ENCODE measurements around the gene PLEKHH2. TPM values are rescaled to one million over a fixed set of nuclear protein-coding genes. Genes with fewer than 3 reads are reported as not detected.
"Not testable (repeated sequence)": the region's sequence is repeated elsewhere in the genome, so short reads cannot be mapped to it uniquely, and the experiment has no call there.

The PLEKHH2 gene
- total RNA-seq = under 1 TPM; 0.16 to 0.33 (median 0.26) TPM

DNA sequence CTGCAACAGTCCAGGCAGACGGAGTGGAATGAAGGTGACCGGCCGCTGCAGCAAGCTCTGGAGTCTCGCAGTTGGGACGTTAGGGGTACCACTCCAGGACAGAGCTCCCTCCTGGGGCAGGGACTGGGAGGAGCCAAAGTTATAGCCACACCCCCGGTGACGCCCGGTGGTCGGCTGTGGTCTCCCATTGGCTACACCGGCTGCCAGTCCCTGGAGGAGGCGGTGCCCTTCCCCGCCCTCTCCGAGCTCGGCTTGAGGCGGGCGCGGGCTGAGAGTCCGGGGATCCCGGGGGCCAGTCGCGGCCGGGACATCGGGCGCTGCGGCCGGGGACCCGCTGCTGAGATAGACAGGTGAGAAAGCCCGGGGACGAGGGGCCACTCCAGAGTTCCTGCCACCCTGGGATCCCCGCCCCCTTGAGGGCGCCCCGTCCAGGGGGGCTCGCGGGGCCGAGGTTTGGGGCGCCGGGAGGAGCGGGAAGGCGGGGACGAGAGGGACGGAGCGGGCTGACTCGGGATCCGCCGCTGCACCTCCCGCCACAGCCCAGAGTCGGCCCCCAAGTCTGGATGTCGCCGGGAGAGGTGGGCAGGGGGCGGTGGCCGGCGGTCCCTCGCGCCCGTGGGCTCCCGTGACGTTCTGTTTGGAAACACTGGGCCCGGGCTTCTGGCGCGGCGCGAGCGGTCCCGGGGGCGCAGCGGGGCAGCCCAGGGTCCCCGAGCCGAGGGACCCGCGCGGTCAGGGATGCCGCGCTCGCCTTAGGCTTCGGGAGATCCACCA, at the start of gene PLEKHH2:
PLEKHH2 (plus strand) TSS at position 231 of the 774 bp plus-strand sequence. CDS start 7,414 bp downstream, outside the sequence.
- peak; percentile 100 for ATAC-seq
- Mint-ChIP-seq H3K4me1 (ENCODE audit: low read depth) (peaks cover 13% of the 10 kb centered on the region), H3K9me3 (peaks cover 5% of the 10 kb centered on the region), H3K4me3 (peak within 1 kb of the TSS; percentile 85), H3K27me3 (ENCODE audit: low read depth) (peaks cover 29% of the 10 kb centered on the region), H3K36me3 (ENCODE audit: insufficient read depth) (no peaks in the 10 kb centered on the region)
- DNase-seq = peak; percentile 89

DNA sequence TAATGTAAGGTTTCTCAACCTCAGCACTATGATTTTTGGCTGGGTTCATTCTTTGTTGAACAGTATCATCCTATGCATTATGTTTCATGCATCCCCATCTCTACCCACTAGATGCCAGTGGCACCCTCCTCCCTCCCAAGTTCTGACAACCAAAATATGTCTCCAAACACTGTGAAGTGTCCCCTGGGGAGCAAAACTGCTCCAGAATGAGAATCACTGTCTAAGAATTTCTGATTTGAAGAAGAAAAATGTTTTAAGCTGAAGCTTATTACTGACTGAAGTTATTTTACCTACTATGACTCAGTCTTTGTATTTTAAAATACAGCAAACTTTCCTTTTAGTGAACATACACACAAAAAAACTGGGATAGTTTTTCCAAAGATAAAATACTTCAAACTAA, 44.6 kb upstream of the PLEKHH2 start:
- no peaks in the 10 kb centered on the region for H3K27me3 Mint-ChIP-seq (ENCODE audit: low read depth)
- no peak for ATAC-seq
- peaks cover 30% of the 10 kb centered on the region for H3K4me1 Mint-ChIP-seq (ENCODE audit: low read depth)
- no peak overlapping the region for H3K4me3 Mint-ChIP-seq
- no peak for DNase-seq
- H3K36me3 Mint-ChIP-seq (ENCODE audit: insufficient read depth) = peaks cover 7% of the 10 kb centered on the region
- no peaks in the 10 kb centered on the region for H3K9me3 Mint-ChIP-seq

DNA sequence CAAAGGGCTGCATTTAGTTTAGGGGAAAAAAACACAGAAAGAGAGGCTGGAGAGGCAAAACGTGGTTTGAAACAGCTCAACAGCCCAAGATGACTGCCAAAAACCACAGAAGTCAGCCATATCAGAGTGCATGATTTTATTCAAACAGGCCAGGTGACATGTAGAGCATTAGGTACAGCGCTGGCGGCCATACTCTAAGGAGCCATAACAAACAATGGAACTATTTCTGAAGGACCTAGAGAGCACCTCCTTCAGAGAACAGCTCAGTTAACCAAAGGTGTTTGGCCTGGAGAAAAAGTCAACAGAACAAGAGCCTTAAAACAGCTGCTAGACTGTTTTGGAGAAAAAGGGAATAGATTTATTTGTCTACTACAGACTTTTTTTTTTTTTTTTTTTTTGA, 43.8 kb upstream of the PLEKHH2 start:
- peaks cover 28% of the 10 kb centered on the region for H3K4me1 Mint-ChIP-seq (ENCODE audit: low read depth)
- H3K36me3 Mint-ChIP-seq (ENCODE audit: insufficient read depth) = peaks cover 4% of the 10 kb centered on the region
- H3K27me3 Mint-ChIP-seq (ENCODE audit: low read depth) = peaks cover 4% of the 10 kb centered on the region
- peak overlapping the region; percentile 45 for H3K4me3 Mint-ChIP-seq
- no peaks in the 10 kb centered on the region for H3K9me3 Mint-ChIP-seq
- ATAC-seq (no peak), DNase-seq (no peak)

DNA sequence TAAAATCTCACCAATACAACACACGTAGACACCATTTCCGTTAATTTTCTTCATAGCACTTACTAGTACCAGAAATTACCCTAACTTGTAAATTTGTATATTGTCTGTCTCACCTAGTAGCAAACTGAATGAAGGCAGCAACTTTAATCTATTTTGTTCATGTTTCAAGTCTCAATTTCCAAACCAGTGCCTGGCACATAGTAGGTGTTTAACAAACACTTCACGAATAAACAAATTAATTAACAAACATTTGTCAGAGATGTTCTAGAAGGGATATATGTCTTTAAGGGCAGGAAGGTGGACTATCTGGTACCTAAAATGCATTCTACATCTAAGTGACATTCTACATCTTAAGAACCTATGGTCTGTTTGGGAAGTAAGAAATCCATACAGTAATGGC, 42.2 kb upstream of the PLEKHH2 start:
- peaks cover 4% of the 10 kb centered on the region for H3K27me3 Mint-ChIP-seq (ENCODE audit: low read depth)
- H3K36me3 Mint-ChIP-seq (ENCODE audit: insufficient read depth) = peaks cover 4% of the 10 kb centered on the region
- peak overlapping the region; percentile 94 for H3K4me3 Mint-ChIP-seq
- no peak for DNase-seq
- ATAC-seq = no peak
- peaks cover 28% of the 10 kb centered on the region for H3K4me1 Mint-ChIP-seq (ENCODE audit: low read depth)
- no peaks in the 10 kb centered on the region for H3K9me3 Mint-ChIP-seq

DNA sequence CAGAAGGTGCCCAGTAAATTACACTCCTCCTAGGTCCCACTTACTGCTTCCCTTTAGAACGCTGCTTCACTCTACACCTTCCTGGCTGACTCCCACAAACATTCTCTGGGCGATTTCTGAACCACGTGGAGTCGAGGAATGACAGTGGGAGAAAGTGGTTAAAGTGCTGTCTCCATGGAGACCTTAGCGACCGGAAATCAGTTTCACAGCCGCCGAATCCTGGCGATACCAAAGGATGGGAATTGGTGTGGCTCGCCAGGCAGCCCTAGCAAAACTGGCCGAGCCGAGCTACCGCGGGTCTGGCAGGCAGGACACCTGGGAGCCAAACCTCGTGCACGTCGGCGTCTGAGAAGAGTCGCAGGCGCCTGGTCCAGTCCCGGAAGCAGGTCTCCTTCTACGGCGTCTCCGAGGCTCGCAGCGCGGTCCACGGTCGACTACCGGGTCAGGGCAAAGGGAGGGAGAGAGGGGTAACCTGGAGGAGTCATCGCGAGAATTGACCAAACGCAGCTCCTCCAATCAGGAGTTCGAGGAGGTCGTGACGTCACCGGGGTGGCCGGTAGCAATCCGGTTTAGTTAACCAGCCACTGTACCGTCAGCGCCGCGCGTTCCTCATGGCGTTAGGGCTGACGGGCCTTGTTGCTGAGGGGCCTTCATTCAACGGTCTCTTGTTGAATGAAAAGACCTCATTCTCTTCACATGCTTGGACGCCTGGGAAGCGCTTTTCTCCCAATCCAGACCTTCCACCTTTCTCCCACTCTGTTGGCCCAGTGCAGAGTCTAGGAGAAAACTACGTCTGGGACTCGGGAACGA, 41.3 kb upstream of the PLEKHH2 start, which contains the start of gene THADA:
THADA (minus strand) TSS at position 436 of the 810 bp plus-strand sequence. CDS start 3,646 bp downstream, outside the sequence.
- H3K4me1 Mint-ChIP-seq (ENCODE audit: low read depth) = peaks cover 28% of the 10 kb centered on the region
- H3K27me3 Mint-ChIP-seq (ENCODE audit: low read depth) = peaks cover 4% of the 10 kb centered on the region
- peak; percentile 97 to 98 for ATAC-seq
- no peaks in the 10 kb centered on the region for H3K9me3 Mint-ChIP-seq
- peak; percentile 96 for DNase-seq
- peak within 1 kb of the TSS; percentile 94 for H3K4me3 Mint-ChIP-seq
- peaks cover 4% of the 10 kb centered on the region for H3K36me3 Mint-ChIP-seq (ENCODE audit: insufficient read depth)

DNA sequence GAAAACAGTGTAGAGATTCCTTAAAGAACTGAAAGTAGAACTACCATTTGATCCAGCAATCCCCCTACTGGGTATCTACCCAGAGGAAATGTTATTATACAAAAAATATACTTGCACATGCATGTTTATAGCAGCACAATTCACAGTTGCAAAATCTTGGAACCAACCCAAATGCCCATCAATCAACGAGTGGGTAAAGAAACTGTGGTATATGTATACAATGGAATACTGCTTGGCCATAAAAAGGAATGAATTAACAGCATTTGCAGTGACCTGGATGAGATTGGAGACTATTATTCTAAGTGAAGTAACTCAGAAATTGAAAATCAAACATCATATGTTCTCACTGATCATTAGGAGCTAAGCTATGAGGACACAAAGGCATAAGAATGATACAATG, 36.5 kb upstream of the PLEKHH2 start:
- H3K27me3 Mint-ChIP-seq (ENCODE audit: low read depth); DNase-seq; H3K4me3 Mint-ChIP-seq; H3K4me1 Mint-ChIP-seq (ENCODE audit: low read depth); H3K36me3 Mint-ChIP-seq (ENCODE audit: insufficient read depth); ATAC-seq; H3K9me3 Mint-ChIP-seq: not testable (repeated sequence)

DNA sequence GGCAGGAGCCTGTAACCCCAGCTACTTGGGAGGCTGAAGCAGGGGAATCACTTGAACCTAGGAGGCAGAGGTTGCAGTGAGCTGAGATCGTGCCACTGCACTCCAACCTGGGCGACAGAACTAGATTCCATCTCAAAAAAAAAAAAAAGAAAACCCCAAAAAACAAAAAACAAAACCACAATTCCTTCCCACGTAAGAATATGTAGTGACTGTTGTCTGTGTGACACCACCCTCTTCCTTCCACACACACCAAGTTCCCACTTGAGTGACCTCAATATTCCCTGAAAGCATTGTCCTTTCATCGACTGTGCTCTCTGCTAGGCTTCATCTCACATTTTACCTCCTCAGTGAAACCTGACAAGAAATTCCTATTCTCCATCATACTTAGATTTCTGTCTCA, 32.4 kb upstream of the PLEKHH2 start:
- Mint-ChIP-seq H3K4me3 (no peak overlapping the region), H3K36me3 (ENCODE audit: insufficient read depth) (no peaks in the 10 kb centered on the region), H3K4me1 (ENCODE audit: low read depth) (peaks cover 4% of the 10 kb centered on the region), H3K9me3 (no peaks in the 10 kb centered on the region), H3K27me3 (ENCODE audit: low read depth) (no peaks in the 10 kb centered on the region)
- DNase-seq = no peak
- no peak for ATAC-seq

DNA sequence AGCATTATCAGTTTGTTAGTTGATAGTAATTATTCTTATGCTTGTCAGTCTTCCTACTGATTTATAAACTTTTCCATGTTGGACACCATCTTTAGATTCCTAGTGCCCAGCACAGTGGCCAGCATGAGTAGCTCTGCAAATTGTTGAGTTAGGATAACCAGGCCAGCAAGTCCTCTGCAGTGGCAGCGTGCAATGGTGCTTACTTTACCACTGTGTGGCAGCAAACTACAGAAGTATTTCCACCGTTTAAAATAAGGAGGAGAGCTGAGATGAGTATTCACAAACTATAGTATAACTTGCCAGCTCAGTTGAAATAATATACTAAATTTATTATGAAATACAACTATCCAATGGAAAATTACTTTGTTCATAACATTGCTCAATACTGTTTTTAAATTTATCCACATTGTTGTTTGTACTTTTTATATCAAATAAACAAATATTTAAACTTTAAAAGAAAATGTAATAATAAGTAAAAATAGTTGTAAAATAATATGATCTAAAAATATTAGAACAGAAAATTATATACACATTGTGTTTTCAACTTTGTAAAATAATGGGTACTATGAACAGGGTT, 31.9 kb upstream of the PLEKHH2 start:
- ATAC-seq (peak; percentile 59 to 65), DNase-seq (peak; percentile 10)
- Mint-ChIP-seq H3K4me3 (no peak overlapping the region), H3K4me1 (ENCODE audit: low read depth) (peaks cover 4% of the 10 kb centered on the region), H3K27me3 (ENCODE audit: low read depth) (no peaks in the 10 kb centered on the region), H3K9me3 (no peaks in the 10 kb centered on the region), H3K36me3 (ENCODE audit: insufficient read depth) (no peaks in the 10 kb centered on the region)

DNA sequence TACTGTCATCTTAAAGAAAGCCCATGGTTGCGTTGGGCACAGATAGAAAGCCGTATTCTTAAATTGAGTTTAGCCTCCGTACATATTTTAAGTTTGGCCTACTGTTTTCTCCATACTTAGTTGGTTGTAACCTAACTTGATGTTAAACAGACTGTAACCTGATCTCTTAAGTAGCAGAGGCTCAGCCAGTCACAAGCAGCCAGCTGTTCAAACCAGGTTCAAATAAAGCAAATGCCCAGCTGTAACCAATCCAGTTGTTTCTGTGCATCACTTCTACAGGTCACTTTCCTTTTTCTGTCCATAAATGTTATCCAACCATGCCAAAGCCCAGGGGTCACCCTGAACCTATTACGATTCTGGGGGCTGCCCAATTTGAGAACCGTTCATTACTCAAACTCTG, 31.2 kb upstream of the PLEKHH2 start:
- DNase-seq = no peak

DNA sequence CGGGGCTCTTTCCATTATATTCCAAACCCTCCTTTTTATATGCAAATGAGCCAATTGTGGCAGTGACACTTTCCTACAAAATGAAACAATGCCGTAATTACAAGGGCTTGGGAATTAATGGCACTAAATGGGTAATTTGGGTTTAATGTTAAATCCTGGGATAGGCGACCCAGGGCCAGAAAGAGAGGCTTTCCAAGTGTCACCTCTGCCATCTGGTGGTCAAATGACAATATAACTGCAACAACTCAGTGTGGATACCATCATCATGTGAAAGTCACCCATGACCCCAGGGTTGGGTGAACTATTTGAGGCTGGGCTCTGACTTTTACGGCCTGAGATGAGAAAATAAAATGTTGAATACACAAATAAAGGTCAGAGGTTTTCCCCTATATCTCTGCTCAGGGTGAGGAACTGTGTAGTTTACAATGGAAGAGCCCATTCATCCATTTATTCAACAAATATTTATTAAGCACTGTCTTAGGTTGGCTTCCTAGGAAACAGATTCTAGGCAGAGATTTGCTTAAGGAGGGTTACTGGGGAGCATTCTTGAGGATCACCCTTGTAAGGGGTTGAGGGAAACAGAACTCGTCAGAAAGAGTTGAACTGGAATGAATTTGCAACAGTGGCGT, 27.7 kb upstream of the PLEKHH2 start:
- peak; percentile 71 to 74 for ATAC-seq
- peak; percentile 9 for DNase-seq
- Mint-ChIP-seq H3K9me3 (no peaks in the 10 kb centered on the region), H3K27me3 (ENCODE audit: low read depth) (no peaks in the 10 kb centered on the region), H3K36me3 (ENCODE audit: insufficient read depth) (no peaks in the 10 kb centered on the region), H3K4me1 (ENCODE audit: low read depth) (peaks cover 4% of the 10 kb centered on the region), H3K4me3 (no peak overlapping the region)

More for the DNA sequence above, 31.2 kb upstream of the PLEKHH2 start:
- Mint-ChIP-seq H3K4me1 (ENCODE audit: low read depth) (peaks cover 4% of the 10 kb centered on the region), H3K27me3 (ENCODE audit: low read depth) (no peaks in the 10 kb centered on the region), H3K36me3 (ENCODE audit: insufficient read depth) (no peaks in the 10 kb centered on the region), H3K9me3 (no peaks in the 10 kb centered on the region), H3K4me3 (no peak overlapping the region)
- no peak for ATAC-seq

DNA sequence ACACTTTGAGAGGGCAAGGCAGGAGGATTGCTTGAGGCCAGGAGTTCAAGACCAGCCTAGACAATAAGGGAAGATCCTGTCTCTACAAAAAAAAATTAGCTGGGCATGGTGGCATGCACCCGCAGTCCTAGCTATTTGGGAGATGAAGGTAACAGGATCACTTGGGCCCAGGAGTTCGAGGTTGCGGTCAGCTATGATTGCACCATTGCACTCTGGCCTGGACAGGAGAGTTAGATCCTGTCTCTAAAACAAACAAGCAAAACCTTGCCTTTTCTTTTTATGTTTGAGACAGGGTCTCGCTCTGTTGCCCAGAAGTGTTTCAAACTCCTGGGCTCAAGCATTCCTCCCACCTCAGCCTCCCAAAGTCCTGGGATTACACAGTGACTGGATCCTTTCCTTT, 26.7 kb upstream of the PLEKHH2 start:
- DNase-seq (no peak), ATAC-seq (no peak)
- Mint-ChIP-seq H3K4me3 (no peak overlapping the region), H3K36me3 (ENCODE audit: insufficient read depth) (no peaks in the 10 kb centered on the region), H3K27me3 (ENCODE audit: low read depth) (peaks cover 2% of the 10 kb centered on the region), H3K9me3 (no peaks in the 10 kb centered on the region), H3K4me1 (ENCODE audit: low read depth) (no peaks in the 10 kb centered on the region)

DNA sequence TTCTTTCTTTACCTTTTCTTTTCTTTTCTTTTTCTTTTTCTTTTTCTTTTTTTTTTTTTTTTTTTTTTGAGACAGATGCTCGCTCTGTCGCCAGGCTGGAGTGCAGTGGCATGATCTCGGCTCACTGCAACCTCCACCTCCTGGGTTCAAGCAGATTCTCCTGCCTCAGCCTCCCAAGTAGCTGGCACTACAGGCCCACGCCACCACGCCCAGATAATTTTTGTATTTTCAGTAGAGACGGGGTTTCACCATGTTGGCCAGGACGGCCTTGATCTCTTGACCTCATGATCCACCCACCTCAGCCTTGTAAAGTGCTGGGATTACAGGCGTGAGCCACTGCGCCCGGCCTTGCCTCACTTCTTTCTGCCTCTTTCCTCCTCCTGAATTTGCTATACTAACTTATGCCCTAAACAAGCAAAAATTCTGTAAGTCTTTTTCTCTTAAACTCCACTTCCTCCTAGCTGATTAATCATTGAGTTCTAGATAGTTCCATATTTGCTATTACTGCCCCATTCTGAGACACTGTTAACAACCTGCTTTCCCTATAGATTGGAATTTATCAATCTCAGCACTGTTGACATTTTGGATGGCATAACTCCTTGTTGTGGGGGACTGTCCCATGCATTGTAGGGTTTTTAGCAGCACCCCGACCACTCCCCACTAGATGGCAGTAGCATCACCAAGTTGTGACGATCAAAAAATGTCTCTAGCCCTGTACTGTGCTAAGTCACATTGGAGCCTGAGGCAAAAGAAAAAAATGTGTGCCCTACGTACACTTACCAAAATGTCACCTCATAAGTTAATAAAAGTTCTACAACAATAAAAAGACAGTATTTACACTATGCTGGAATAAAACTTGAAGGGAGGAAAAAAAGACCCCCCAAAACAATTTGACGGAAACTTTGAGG, 24.8 kb upstream of the PLEKHH2 start:
- ATAC-seq = peak; percentile 95
- H3K36me3 Mint-ChIP-seq (ENCODE audit: insufficient read depth) = no peaks in the 10 kb centered on the region
- no peaks in the 10 kb centered on the region for H3K4me1 Mint-ChIP-seq (ENCODE audit: low read depth)
- no peak overlapping the region for H3K4me3 Mint-ChIP-seq
- H3K9me3 Mint-ChIP-seq = no peaks in the 10 kb centered on the region
- DNase-seq = peak; percentile 58
- peaks cover 9% of the 10 kb centered on the region for H3K27me3 Mint-ChIP-seq (ENCODE audit: low read depth)

DNA sequence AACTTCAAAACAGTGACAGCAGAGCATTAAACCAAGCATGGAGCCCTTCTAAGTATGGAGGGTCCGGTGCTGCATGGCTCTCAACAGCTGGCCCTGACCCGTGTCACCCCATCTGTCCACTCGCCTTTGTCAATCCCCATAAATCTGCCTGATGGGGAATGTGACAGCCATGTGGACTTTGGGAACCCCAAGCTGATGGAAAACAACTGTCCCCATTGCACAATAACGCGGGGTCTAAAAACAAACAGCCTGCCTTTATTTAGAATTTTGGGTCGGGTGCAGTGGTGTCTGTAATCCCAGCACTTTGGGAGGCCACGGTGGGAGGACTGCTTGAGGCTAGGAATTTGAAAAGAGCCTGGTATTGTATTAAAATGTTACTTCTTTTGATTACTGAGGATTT, 24.1 kb upstream of the PLEKHH2 start:
- Mint-ChIP-seq H3K4me1 (ENCODE audit: low read depth) (no peaks in the 10 kb centered on the region), H3K9me3 (no peaks in the 10 kb centered on the region), H3K36me3 (ENCODE audit: insufficient read depth) (no peaks in the 10 kb centered on the region), H3K27me3 (ENCODE audit: low read depth) (peaks cover 10% of the 10 kb centered on the region), H3K4me3 (no peak overlapping the region)
- ATAC-seq (no peak), DNase-seq (no peak)

All from activated T-cell treated with anti-CD3 and anti-CD28 coated beads, Interleukin-2, amount 50 U/mL, for 4 hours (primary cell).